Keratinocyte (primary cell): ENCODE measurements around the gene ARL15. TPM values are rescaled to one million over a fixed set of nuclear protein-coding genes. Genes with fewer than 3 reads are reported as not detected.

Source experiments
- DNase-seq: peaks from one replicate; pipeline ENCODE4 v3.0.0-alpha.2; 2011; ENCODE audit warnings: low read depth, missing footprints, low spot score
- FAIRE-seq: peaks from 2 replicates; lab custom pipeline; 2011; peaks lifted over from hg19 to GRCh38; lab: Jason Lieb, UNC
- H2AFZ ChIP-seq: 2 replicates; pipeline ENCODE4 v1.6.0; 2012; ENCODE audit warnings: low read length, control low read depth, inconsistent platforms; ENCODE audit not compliant: control insufficient read depth
- H3K27ac ChIP-seq: 2 replicates; pipeline ENCODE4 v1.5.1; 2011; ENCODE audit warnings: low read length; ENCODE audit not compliant: control insufficient read depth, insufficient read depth
- H3K27me3 ChIP-seq: 3 replicates; pipeline ENCODE4 v1.6.0; 2011; ENCODE audit warnings: low read length; ENCODE audit not compliant: control insufficient read depth, insufficient read depth; ENCODE audit errors: extremely low read depth
- H3K36me3 ChIP-seq, 2 experiments: 2 replicates in 1 of 2; 3 replicates in 1 of 2; pipeline ENCODE4 v1.5.1; 2011; ENCODE audit warnings: low read length in 2 of 2, mild to moderate bottlenecking in 1 of 2; ENCODE audit not compliant: control insufficient read depth in 2 of 2, insufficient read depth in 2 of 2; ENCODE audit errors: extremely low read depth in 1 of 2
- H3K4me1 ChIP-seq: 3 replicates; pipeline ENCODE4 v1.5.1; 2011; ENCODE audit warnings: low read length; ENCODE audit not compliant: control insufficient read depth, insufficient read depth; ENCODE audit errors: extremely low read depth
- H3K4me2 ChIP-seq: 3 replicates; pipeline ENCODE4 v1.6.0; 2011; ENCODE audit warnings: low read depth, low read length; ENCODE audit not compliant: control insufficient read depth, insufficient read depth; ENCODE audit errors: extremely low read depth
- H3K4me3 ChIP-seq, 3 experiments: fragments of 200-600 bp in 1 of 3; sonication (generic) in 1 of 3; 2 replicates in 2 of 3; 3 replicates in 1 of 3; pipeline ENCODE4 v1.5.1; 2011 to 2016; ENCODE audit warnings: low read length in 3 of 3, mild to moderate bottlenecking in 3 of 3, control low read depth in 2 of 3, inconsistent platforms in 1 of 3, low read depth in 1 of 3, mixed read lengths in 1 of 3, mixed run types in 1 of 3, moderate library complexity in 1 of 3; ENCODE audit not compliant: control insufficient read depth in 2 of 3, insufficient read depth in 2 of 3; ENCODE audit errors: extremely low read depth in 1 of 3
- H3K79me2 ChIP-seq: 2 replicates; pipeline ENCODE4 v1.6.0; 2012; ENCODE audit warnings: low read length; ENCODE audit not compliant: control insufficient read depth, insufficient read depth
- H3K9ac ChIP-seq: 3 replicates; pipeline ENCODE4 v1.6.0; 2011; ENCODE audit warnings: low read length; ENCODE audit not compliant: control insufficient read depth, insufficient read depth; ENCODE audit errors: extremely low read depth
- H3K9me1 ChIP-seq: 3 replicates; pipeline ENCODE4 v1.6.0; 2011; ENCODE audit warnings: low read length; ENCODE audit not compliant: control insufficient read depth, insufficient read depth; ENCODE audit errors: extremely low read depth
- H3K9me3 ChIP-seq: 2 replicates; pipeline ENCODE4 v1.5.1; 2012; ENCODE audit warnings: low read depth, low read length; ENCODE audit not compliant: control insufficient read depth
- H4K20me1 ChIP-seq: 3 replicates; pipeline ENCODE4 v1.6.0; 2011; ENCODE audit warnings: low read length; ENCODE audit not compliant: control insufficient read depth, insufficient read depth; ENCODE audit errors: extremely low read depth
- EZH2 ChIP-seq: IDR thresholded peaks from one replicate; pipeline ENCODE4 v1.6.1; 2012; ENCODE audit warnings: inconsistent platforms, mild to moderate bottlenecking, low read length, moderate library complexity
- dilution Hi-C: fragments of 300-500 bp; cut with MboI; formaldehyde crosslinking; loops from one replicate; pipeline ENCODE4 v1.7.0; 2020; ENCODE audit warnings: low sequenced_read_pairs; ENCODE audit not compliant: extremely low pct_ligation_motif_present
- polyA plus RNA-seq, 5 experiments: library from polyadenylated mRNA; depleted of rRNA in 3 of 5; stranded (reverse) in 3 of 5; stranded (forward) in 1 of 5; unstranded in 1 of 5; fragments of >200 nt; gene quantifications; 1 replicate in 1 of 5; 2 replicates in 3 of 5; 3 replicates in 1 of 5; pipeline versions ENCODE4 v1.2.1 to v1.2.3, GENCODE V29; 2011 to 2012; ENCODE audit warnings: missing spikeins in 2 of 5, low read depth in 1 of 5, low replicate concordance in 1 of 5
- TF ChIP-seq, protein P1 (sequence below), 3 experiments: IDR thresholded peaks in 1 of 3; conservative IDR thresholded peaks in 1 of 3; optimal IDR thresholded peaks in 1 of 3; 2 replicates in 2 of 3; 3 replicates in 1 of 3; pipeline versions ENCODE3 to v1.5.1; 2011; ENCODE audit warnings: low read length in 3 of 3, mild to moderate bottlenecking in 3 of 3, moderate library complexity in 2 of 3, control low read depth in 1 of 3, inconsistent platforms in 1 of 3; ENCODE audit not compliant: insufficient read depth in 2 of 3; ENCODE audit errors: extremely low read depth in 1 of 3

The ARL15 gene
- polyA plus RNA-seq, 1 donor (not counting 4 experiments of a cell fraction or from before 2014, with no cell fraction given) = 19.7 TPM

DNA sequence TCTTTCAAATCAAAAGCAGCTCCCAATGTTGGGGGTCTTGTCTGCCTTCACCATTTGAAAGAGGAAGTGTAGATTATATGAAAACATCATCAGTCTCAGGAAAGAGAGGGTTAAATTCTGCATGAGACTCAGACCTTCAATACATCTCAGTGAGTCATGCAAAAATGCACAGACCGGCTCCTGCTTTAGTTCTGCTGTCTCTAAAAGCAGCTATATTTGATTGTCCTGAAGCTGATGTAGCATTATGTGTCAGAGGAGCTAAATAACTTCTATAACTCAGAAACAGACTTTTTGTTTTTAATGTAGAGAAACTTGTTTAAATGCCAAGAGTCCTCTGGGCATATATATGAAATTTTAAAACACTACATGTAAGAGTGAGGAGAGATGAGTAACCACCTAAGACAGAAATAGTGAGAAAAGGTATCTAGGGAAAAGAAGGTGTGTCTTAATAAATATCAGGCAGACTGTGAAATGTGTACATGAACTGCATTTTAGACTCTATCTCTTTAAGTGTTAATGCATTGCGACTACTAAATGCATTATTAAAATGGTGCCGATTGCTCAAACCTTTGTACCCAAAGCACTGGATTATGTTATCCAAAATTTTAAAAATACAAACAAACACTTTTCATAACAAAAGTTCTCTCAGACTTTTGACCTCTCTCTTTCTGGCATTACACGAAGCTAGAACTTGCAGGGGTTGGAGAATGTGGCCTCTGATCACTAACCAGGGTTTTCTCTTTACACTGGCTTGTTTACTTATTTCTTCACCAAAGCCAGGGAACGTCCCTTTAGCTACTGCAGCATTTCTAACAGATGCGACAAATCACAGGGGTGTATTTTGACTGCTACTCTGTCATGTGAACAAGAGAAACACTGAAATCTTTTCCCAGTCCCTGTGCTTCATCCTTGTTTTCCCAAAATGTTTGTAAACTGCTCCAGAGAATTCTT, 302.3 kb downstream of the ARL15 start:
- Histone ChIP-seq H3K36me3 (no peaks in the 10 kb centered on the region), H3K4me1 (peaks cover 12% of the 10 kb centered on the region), H4K20me1 (no peaks in the 10 kb centered on the region), H3K27me3 (no peaks in the 10 kb centered on the region), H3K9ac (no peak overlapping the region), H3K79me2 (no peaks in the 10 kb centered on the region), H3K4me2 (peak overlapping the region; percentile 47), H3K9me3 (no peaks in the 10 kb centered on the region), H3K9me1 (no peaks in the 10 kb centered on the region), H2AFZ (no peak overlapping the region), H3K27ac (peak overlapping the region; percentile 42), H3K4me3 (no peak overlapping the region)
- TF ChIP-seq, protein P1, sequence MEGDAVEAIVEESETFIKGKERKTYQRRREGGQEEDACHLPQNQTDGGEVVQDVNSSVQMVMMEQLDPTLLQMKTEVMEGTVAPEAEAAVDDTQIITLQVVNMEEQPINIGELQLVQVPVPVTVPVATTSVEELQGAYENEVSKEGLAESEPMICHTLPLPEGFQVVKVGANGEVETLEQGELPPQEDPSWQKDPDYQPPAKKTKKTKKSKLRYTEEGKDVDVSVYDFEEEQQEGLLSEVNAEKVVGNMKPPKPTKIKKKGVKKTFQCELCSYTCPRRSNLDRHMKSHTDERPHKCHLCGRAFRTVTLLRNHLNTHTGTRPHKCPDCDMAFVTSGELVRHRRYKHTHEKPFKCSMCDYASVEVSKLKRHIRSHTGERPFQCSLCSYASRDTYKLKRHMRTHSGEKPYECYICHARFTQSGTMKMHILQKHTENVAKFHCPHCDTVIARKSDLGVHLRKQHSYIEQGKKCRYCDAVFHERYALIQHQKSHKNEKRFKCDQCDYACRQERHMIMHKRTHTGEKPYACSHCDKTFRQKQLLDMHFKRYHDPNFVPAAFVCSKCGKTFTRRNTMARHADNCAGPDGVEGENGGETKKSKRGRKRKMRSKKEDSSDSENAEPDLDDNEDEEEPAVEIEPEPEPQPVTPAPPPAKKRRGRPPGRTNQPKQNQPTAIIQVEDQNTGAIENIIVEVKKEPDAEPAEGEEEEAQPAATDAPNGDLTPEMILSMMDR (optimal IDR thresholded peaks at IDR 0.05 in 1 of 3, IDR thresholded peaks at IDR 0.05 in 1 of 3, conservative IDR thresholded peaks at IDR 0.05 in 1 of 3; ENCODE audit: extremely low read depth in 1 of 3, insufficient read depth in 2 of 3, low read length in 3 of 3) = no peak
- FAIRE-seq (peak; percentile 76), DNase-seq (no peak)
- dilution Hi-C loops = no loop called here

- dilution Hi-C loops = no loop called here
- FAIRE-seq = no peak
Observed at GRCh38 chr5:54004697-54005096, 305.7 kb downstream of the ARL15 start.

More at GRCh38 chr5:54004697-54005096, 305.7 kb downstream of the ARL15 start:
- Histone ChIP-seq H3K9me1 (no peaks in the 10 kb centered on the region), H2AFZ (no peak overlapping the region), H3K4me2 (no peak overlapping the region), H3K36me3 (no peaks in the 10 kb centered on the region), H3K4me3 (no peak overlapping the region), H4K20me1 (no peaks in the 10 kb centered on the region), H3K27me3 (no peaks in the 10 kb centered on the region), H3K27ac (no peak overlapping the region), H3K9me3 (no peaks in the 10 kb centered on the region), H3K4me1 (peaks cover 12% of the 10 kb centered on the region), H3K79me2 (no peaks in the 10 kb centered on the region), H3K9ac (no peak overlapping the region)
- no peak for TF ChIP-seq EZH2
- TF ChIP-seq, protein P1 (optimal IDR thresholded peaks at IDR 0.05 in 1 of 3, IDR thresholded peaks at IDR 0.05 in 1 of 3, conservative IDR thresholded peaks at IDR 0.05 in 1 of 3; ENCODE audit: extremely low read depth in 1 of 3, insufficient read depth in 2 of 3, low read length in 3 of 3) = no peak
- no peak for DNase-seq
